Cerebellar cortex (tissue), 1 donor: ENCODE results near the gene FUT7.
"Not testable (repeated sequence)": the region's sequence is repeated elsewhere in the genome, so short reads cannot be mapped to it uniquely, and the experiment has no call there.

Source experiments
- DNase-seq: peaks from one replicate; pipeline ENCODE4 v3.0.0-alpha.2; 2015; ENCODE audit warnings: low spot score

FUT7 gene

DNA sequence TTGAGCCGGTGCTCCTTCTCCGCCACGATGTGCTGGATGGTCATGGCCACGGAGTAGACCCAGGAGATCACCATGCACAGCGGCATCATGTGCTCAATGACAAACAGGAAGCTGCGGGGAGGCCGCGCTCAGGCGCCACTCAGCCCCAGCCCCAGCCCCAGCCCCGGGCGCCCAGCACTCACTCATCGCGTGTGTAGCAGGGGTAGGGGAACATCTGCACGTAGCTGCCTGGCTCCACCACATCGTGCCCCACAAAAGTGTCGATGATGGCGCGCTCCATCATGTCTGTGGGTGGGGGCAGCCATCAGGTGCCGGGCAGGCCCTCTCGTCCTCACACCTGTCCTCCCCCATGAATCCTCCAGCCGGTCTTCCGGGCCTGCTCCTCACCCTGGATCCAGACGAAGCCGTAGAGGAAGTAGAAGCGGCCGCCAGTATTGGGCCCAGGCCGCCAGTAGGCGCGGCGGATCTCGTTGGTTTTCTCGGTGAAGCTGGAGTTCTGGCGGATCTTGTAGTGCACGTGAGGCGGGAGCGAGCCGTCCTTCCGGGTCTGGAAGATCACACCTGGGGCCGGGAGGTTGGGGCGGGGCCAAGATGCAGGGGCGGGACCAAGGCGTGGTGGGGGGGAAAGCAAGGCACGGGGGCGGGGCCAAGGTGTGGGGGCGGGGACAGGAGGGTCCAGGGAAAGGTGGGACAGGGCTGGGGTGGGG, 13.9 kb downstream of the FUT7 start:
- DNase-seq, result no peak

- DNase-seq, result no peak
These were observed 14.8 kb downstream of the FUT7 start for GRCh38 chr9:137017071-137017470.

DNA sequence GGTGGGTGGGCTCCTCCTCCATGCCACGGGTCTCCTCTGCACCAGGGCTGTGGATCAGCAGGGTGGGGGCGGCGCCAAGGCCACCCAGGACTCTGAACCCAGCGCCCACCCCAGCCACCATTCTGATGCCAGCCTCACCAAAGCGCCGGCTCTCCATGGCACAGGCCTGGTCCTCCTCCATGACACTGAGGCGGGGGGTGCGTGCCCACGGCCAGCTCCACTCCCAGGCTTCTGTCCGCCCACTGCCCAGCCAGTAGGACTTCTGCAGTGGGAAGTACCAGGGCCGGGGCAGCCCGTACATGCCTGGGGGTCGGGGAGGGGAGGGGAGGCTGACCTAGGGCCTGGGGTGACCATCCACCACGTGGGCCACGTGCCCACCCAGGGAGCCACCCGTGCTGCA, 15.5 kb downstream of the FUT7 start:
- DNase-seq, result no peak

- no peak for DNase-seq
These were observed 15.9 kb downstream of the FUT7 start for GRCh38 chr9:137015976-137016375.

- no peak for DNase-seq
These were observed 16.4 kb downstream of the FUT7 start for GRCh38 chr9:137015540-137015930.

DNA sequence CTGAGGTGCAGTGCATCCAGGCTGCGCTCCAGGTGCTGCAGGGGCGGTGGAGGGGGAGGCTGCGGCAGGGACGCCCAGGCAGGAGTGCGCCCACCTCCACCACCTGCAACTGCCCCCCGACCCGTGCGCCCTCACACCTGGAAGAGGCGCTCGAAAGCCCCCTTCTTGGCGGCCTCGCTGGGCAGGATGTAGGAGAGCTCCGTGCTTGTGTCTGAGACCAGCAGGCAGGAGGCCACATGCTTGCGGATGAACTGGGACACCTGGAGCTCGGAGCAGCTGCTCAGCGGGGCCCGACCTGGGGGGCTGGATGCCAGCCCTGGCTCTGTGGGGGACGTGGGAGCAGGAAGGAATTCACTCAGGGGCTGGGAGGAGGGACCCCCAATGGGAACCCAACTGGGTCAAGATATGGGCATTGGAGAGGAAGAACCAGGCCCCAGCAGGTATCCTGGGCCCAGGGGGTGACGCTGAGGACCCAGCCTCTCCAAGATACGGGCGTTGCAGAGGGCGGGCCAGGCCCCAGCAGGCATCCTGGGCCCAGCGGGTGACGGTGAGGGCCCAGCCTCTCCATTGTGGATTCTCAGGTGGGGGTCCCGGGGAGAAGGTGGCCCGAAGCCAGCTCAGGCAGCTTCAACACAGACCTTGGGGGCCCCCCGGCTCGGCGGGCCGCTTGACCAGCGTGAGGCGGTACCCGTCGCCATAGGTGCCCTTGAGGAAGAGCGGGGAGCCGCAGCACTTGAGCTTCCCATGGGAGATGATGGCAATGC, 16.9 kb downstream of the FUT7 start:
- DNase-seq, result no peak

DNA sequence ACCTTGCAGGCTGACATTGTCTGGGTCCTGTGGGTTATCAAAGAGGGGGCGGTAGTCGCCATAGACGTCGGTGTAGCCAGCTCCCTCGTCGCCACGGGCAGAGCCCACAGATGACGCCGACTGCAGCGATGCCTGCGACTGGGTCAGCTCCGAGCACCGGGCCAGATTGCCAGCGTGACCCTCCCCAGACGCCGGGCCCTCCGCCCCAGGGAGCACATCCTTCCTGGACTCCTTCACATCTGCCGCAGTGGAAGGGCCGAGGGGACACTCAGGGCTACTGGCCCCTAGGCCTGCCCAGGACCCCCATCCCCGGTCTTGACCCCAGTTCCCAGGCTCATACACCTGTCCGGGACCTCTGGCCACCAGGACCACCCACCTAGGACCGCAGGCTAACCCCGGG, 17.7 kb downstream of the FUT7 start:
- DNase-seq, result no peak

DNA sequence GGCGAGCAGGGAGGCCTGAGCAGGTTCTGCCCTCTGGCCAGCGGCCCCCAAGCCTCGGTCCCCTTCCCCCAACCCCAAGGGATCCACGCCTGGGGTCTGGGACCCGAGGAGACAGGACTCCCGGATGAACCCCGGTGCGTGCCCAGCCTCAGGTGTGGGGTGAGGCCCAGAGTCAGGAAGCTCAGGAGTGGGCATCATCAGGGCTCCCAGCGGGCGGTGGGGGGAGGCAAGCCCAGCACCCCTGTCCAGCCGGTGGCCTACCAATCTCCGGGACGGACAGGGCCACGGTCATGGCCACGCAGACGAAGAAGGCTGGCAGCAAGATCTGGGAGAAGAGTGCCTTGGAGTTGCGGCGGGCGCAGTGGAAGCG, 18.3 kb downstream of the FUT7 start:
- DNase-seq, result no peak

DNA sequence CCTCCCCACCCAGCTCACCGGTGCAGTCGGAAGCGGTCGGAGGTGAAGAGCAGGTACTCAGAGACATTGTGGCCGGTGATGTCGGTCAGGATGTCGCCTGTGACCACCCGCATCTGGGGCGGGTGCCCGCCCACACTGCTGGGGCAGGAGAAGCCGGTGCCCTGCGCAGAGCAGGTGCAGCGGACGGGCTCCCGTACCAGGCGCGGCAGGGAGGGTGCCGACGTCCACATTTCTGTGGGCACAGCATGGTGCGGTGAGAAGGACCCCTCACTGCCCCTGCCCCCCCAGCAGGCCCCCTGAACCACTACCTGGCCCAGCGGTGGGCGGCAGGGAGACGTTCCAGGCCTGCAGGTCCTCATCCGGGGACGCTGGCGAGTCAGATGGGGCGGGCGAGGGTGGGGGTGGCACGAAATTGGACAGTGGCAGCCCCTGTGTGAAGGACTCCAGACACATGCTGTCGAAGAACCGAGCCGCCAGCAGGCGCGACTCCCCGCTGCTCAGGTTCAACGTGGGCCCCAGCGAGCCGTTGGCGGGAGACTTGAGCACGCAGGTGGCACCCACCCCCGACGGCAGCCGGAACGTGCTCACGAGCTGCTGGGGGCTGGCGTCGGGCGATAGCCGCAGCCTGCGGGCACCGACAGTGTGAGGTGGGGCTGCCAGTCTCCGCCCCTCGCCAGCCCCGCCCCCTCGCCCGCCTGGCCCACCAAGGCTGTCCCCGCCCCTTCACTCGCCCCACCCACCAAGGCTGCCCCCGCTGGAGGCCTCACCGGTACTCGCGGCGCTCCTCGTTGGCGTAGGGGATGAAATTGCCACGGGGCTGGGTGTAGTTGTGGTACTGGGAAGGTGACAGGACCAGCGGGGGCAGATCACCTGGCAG, 19.0 kb downstream of the FUT7 start:
- no peak for DNase-seq

DNA sequence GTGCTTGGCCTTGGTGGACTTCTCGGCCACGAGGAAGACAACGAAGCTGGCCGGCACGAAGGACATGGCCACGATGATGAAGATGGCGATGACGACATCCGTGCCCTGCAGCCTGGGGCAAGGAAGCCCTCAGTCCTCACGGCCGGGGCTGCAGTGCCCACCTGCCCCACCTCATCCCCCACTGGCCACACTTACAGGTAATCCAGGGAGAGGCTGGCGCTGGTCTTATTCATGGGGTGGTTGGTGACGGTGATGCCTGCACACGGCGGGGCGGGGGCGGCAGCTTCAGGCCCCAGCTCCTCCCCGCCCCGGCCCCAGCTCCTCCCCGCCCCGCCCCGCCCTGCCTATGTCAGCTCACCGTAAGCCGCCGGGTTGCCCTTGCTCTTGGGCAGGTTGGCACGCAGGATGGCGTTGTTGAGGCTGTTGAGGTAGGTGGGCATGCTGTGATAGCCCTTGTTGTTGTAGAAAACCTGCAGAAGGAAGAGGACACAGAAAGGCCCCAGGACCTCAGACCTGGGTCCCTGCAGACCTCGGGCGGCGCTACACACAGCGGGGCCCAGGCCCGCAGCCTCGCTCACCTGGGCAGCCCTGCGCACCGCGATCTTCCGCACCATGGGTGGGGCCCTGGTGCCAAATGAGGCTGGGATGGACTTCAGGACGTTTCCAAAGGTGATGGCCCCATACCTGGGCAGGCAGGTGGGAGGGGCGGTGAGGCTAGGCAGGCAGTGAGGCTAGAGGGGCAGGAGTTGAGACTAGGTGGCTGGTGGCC, 19.8 kb downstream of the FUT7 start:
- DNase-seq, result no peak

DNA sequence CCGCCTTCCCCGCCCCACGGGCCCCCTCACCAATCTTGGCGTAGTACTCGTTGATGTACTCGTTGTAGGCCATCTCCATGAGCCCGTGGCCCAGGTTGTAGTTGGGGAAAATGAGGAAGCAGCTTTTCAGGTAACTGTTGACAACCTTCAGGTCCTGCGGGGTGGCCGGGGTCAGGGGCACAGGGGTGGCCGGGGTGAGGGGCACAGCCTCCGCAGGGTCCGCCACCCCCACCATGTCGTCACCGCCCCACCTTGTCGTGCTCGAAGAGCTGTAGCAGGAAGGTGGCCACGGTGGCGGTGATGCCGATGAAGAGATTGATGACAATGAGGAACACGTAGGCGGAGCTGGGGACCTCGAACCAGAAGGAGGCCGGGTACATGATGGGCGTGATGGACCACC, 20.7 kb downstream of the FUT7 start:
- no peak for DNase-seq

GRCh38 chr9:137009938-137010732, 21.8 kb downstream of the FUT7 start:
- no peak for DNase-seq

- no peak for DNase-seq
These were observed 22.7 kb downstream of the FUT7 start for GRCh38 chr9:137009217-137009616.

GRCh38 chr9:137008312-137008711, 23.6 kb downstream of the FUT7 start:
- no peak for DNase-seq

DNA sequence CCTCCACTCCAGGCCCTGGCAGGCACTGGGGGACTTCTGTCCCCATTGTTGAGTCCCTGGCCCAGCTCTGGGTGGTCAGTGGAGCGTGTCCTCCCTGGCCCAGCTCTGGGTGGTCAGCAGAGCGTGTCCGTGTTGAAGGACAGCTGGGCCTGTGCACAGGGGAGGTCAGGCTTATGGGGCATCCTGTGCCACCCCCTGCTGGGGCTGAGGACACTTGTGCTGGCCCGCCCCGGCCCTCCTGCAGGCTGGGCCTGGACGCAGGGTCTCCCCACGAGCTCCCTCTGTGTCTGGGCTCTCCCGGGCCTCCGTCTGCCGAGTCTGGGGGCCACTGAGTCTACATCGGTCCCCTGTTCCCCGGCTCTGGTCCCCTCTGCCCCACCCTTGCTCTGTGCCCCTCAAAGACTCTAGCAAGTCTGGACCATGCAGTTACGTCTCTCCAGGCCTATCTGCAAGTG, 24.0 kb downstream of the FUT7 start:
- DNase-seq, result no peak

GRCh38 chr9:137007108-137007815, 24.6 kb downstream of the FUT7 start:
- no peak for DNase-seq

DNA sequence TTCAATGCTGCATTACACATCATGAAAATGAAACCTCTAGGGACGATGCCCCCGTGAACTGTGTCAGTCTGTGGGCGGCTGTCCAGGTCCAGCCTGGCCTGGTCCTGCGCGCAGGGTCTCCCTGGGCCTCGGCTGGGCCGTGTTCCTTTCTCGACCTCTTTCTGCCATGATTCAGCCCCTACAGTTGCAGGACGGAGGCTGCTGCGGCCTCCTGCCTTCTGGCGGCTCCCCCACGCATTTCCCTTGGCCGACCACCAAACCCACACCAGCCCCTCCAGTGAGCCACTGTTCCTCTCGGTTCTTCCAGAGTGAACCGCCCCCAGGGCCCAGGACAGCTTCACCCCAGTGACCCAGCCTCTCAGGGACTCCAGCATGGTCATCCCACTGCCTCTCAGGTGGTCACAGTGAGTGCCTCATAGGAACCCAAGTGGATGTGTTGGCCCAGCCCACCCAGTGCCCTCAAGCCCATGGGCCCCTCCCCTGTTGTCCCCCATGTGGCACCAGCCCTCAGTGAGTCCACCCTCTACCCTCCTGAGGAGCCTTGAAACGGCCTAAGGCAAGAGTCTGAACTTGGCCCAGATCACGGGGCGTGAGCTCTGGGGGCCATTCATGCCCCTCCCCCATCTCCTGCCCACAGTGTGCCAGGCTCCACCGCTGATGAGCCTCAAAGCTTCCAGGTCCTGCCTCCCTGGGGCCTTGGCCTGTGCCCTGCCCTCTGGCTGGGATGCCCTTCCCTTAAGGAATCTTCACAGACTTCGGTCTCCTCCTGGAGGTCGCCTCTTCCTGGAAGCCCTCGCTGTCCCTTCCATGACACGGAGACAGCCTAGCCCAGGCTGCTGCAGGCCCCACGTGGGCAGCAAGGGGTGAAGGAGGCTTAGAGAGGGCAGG, 25.5 kb downstream of the FUT7 start:
- DNase-seq, result no peak

DNA sequence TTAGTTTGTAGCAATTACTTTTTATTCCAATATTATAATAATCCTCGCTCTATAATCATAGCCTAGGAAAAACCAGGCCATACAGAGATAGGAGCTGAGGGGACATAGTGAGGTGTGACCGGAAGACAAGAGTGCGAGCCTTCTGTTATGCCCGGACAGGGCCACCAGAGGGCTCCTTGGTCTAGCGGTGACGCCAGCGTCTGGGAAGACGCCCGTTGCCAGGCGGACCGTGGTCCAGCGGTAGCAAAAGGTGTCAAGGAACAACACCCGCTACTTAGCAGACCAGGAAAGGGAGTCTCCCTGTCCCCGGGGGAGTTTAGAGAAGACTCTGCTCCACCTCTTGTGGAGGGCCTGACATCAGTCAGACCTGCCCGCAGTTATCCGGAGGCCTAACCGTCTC, 27.6 kb downstream of the FUT7 start:
- not testable (repeated sequence) for DNase-seq

DNA sequence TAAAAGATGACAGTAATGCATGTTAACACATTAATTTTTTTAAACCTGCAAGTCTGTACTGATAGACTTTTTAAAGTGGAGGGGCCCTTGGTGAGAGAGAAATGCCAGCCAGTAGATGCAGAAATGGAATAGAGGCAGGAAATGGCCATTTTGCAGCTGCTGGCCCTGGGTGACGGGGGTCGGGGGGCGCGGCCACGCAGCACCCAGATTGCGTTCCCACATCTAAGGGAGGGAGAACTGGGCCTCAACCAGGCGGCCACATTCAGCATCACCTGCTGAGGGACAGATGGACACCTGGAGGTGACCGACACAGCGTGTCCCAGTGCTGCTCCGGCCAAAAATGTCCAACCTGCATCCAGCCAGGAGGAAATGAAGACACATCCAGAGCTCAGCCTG, 29.2 kb downstream of the FUT7 start:
- DNase-seq, result no peak
